Measurements from ENCODE around the gene CCL20.

CCL20 gene

DNA sequence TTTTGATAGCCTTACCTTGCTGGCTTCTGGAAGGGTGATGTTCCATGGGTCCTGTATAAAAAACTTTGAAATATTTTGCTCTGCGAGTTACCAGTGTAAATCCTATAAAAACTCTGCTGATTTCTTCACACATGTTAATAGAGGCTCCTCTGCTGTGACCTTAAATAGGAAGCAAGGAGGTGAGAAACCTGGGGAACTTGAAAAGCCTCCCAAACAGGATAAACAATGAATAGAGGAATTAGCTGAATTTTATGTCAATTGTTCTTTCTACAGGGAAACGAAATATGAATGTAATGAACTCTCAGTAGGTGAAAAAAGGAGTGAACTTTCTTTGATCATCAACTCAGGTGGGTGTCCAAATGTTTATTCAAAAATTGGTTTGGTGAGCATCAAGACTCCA, 10.8 kb upstream of the CCL20 start:
- no peak for DNase-seq (ENCODE audit: low read depth in 2 of 2, low spot score in 1 of 2)

GRCh38 chr2:227804975-227805374, 8.7 kb upstream of the CCL20 start:
- no peak for DNase-seq (ENCODE audit: low read depth in 2 of 2, low spot score in 1 of 2)

- no peak for DNase-seq (ENCODE audit: low read depth in 2 of 2, low spot score in 1 of 2)
Observed at GRCh38 chr2:227805578-227805977, 8.1 kb upstream of the CCL20 start.

- no peak for DNase-seq (ENCODE audit: low read depth in 2 of 2, low spot score in 1 of 2)
Observed at GRCh38 chr2:227808936-227809335, 4.7 kb upstream of the CCL20 start.

DNA sequence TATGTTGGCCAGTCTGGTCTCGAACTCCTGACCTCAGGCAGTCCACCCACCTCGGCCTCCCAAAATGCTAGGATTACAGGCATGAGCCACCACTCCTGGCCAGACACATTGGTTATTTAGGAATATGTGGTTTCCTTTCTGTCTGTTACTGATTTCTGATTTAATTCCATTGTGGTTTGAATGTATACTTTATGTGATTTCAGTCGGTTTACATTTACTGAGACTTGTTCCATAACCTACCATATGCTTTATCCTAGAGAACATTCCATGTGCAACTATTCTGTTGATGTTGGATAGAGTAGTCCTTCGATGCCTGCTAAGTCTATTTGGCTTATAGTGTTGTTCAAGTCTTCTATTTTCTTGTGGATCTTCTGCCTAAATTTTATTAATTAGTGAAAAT, 1.6 kb upstream of the CCL20 start:
- DNase-seq (ENCODE audit: low read depth in 2 of 2, low spot score in 1 of 2) = no peak

DNA sequence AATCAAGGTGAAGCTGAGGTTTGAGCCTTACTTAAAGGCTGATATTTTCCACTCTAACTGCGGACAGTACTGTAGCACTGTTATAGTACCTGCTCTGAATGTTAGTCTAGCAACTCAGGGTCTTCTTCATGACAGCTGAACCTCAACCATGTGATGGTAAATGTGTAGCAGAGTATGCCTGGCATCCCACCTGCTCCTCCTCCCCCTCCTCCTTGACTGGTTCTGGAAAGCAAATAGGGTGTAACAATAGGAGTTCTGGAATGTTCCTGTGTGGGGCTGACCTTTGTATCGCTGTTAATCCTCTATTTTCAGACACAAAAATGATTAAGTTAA, 447 bp upstream of the CCL20 start:
- no peak for DNase-seq (ENCODE audit: low read depth in 2 of 2, low spot score in 1 of 2)

DNA sequence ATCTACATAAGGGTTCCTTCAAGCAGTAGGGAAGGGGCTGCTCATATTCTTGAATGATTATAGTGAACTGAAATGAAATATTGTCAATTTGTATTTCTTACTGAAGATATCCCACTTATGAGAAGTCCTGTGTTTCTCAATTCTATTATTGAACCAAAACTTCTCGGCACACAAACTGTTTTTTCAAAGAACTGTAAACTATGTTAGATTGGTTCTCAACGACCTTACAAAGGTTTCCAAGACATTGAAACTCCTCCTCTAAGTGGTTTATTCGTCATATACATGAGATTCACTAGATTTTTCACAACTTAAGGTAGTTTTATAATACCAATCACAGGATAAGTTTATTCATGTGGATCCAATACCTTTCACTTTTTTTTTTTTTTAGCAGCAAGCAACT, 1.4 kb downstream of the CCL20 start:
- no peak for DNase-seq (ENCODE audit: low read depth in 2 of 2, low spot score in 1 of 2)

DNA sequence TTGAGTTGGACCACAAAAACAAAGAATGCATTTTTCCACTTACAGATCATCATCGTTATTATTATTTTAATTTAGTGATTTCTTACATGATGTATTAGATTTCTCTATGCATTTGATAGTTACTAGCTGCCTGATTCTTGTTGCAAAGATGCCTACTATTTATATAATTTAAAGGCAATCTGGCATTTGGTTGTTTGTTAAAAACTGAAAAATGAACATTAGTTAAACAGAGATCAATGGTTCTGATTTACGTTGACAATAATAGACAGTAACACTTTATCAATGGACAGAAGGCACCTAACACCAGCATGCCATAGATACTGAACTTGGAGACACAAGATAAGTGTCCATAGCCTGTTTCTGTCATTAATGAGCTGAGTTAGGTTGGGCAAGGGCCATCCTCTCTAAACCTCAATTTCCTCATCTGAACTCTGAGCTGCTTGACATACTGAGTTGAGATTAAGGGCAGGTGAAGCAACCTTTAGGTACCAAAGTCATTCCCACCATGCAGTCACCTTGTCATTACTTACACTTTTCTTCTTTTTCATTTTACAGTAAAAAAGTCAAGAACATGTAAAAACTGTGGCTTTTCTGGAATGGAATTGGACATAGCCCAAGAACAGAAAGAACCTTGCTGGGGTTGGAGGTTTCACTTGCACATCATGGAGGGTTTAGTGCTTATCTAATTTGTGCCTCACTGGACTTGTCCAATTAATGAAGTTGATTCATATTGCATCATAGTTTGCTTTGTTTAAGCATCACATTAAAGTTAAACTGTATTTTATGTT, 3.1 kb downstream of the CCL20 start:
- DNase-seq (ENCODE audit: low read depth in 2 of 2, low spot score in 1 of 2) = no peak

DNA sequence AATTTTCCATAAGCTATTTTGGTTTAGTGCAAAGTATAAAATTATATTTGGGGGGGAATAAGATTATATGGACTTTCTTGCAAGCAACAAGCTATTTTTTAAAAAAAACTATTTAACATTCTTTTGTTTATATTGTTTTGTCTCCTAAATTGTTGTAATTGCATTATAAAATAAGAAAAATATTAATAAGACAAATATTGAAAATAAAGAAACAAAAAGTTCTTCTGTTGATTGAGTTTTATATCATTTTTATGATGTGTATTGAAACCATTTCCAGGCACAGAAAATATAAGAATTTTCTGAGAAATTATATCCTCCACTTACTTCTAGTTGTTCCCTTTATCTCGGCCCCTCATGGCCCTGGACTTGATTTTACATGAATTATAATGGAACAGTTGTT, 3.7 kb downstream of the CCL20 start:
- DNase-seq (ENCODE audit: low read depth in 2 of 2, low spot score in 1 of 2) = no peak

GRCh38 chr2:227817850-227818674, 4.4 kb downstream of the CCL20 start:
- DNase-seq (ENCODE audit: low read depth in 2 of 2, low spot score in 1 of 2) = peak; percentile 8 to 21

DNA sequence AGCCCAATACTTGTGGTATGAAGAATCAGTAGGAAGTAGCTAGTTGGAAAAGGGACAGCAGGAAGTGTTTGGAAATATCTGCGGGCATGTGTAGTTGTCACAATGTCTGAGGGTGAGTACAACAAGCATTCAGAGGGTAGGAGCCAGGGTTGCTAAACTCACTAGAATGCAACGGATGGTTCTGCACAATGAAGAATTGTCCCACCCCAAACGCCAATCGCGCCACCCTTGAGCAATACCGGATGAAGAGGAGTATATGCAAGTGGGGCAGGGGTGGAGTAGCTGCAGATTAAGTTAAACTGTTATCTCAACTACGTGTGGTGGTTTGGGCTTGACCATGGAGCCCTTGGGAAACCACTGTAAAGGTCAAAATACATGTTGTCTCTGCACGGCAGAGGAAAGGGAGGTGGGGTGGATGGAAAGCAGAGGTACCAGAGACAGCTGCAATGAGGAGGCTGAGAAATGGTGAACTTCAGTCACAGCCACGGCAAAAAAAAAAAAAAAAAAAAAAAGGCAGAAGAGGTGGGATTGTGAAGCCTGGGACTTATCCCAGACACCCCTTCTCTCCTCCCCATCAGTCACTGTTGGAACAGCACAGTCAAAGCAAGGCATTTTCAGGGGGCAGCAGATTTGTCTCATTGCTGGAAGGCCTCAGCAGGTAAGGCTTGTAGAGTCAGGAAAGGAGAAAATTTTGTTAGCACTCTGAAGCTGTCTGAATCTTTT, 5.2 kb downstream of the CCL20 start:
- no peak for DNase-seq (ENCODE audit: low read depth in 2 of 2, low spot score in 1 of 2)

DNA sequence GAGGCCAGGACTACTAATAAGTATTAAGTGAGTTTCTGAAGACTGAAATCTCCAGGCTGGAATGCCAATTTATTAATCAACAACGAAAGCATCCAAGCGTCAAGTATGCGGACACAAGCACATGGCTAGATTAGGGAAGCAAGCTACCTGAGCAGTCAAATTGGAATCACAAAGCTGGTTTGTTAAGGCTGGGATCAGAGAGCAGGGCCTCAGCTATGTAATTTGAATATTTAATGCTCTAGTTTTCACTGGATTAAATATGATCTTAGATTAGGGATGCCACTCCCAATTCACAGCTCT, 5.7 kb downstream of the CCL20 start:
- no peak for DNase-seq (ENCODE audit: low read depth in 2 of 2, low spot score in 1 of 2)

GRCh38 chr2:227821043-227821942, 7.7 kb downstream of the CCL20 start:
- DNase-seq (ENCODE audit: low read depth in 2 of 2, low spot score in 1 of 2) = no peak

GRCh38 chr2:227822416-227823003, 8.9 kb downstream of the CCL20 start:
- DNase-seq (ENCODE audit: low read depth in 2 of 2, low spot score in 1 of 2) = no peak

GRCh38 chr2:227823922-227824321, 10.3 kb downstream of the CCL20 start:
- no peak for DNase-seq (ENCODE audit: low read depth in 2 of 2, low spot score in 1 of 2)

DNA sequence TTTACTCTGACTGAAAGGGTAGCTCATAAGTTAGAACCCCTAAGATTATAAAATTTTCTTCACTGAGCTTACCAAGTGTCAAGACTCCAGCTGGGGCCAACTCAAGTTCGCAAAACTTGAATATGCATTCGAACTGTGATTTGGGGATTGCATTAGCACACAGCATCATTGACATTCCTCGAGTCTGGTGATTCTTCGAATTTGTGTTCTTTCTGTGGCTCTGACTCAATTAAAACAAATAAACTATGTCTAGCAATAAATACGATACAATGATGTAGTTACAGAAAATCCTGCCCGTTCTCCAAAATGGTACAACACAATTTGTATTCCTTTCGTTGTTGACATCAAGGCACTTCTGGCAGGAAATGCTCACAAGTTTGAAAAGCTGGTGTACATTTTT, 11.1 kb downstream of the CCL20 start:
- no peak for DNase-seq (ENCODE audit: low read depth in 2 of 2, low spot score in 1 of 2)

DNA sequence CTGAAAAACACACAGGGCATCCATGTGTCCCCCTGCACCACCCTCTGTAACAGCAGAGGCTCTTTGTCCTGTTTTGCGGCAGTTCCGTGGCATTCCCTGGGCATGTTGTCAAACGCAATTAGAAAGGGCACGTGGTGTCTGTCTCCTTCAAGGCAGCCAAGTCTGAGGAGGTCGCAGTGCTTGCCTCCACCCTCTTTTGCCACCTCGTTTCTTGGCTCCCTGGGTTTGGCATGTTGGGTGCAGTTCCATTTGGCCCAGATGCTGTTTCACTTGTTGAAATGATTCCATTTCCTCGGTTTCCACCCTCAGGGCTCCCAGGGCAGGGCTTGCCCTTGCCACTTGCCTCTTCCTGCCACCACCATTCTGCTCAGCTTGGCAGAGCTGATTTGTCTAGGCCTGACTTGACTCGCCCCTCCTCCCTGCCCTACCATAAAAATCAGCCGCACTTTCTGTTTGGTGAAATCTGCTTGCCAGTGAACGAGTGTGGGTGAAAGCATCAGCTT, 12.4 kb downstream of the CCL20 start:
- no peak for DNase-seq (ENCODE audit: low read depth in 2 of 2, low spot score in 1 of 2)

GRCh38 chr2:227826563-227826962, 12.9 kb downstream of the CCL20 start:
- DNase-seq (ENCODE audit: low read depth in 2 of 2, low spot score in 1 of 2) = no peak

DNA sequence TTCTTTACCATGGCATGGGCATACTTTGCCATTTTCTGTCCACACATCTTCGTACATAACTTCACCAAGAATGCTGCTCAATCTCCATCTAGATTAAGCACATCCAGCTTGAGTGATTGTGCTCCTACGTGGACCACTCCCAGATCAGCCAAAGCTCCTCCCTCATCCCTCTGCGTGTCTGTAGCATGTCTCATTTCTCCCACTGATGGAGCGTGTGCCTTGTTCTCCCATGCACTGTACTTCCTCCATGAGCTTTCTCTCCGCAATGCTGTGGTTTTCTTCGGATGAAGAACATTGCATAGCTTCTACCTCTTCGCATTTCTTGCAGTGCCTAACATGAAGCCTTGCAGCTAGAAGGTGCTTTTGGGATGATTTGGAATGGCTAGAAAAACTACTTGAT, 13.5 kb downstream of the CCL20 start:
- no peak for DNase-seq (ENCODE audit: low read depth in 2 of 2, low spot score in 1 of 2)

GRCh38 chr2:227828477-227828912, 14.9 kb downstream of the CCL20 start:
- DNase-seq (ENCODE audit: low read depth in 2 of 2, low spot score in 1 of 2) = no peak

DNA sequence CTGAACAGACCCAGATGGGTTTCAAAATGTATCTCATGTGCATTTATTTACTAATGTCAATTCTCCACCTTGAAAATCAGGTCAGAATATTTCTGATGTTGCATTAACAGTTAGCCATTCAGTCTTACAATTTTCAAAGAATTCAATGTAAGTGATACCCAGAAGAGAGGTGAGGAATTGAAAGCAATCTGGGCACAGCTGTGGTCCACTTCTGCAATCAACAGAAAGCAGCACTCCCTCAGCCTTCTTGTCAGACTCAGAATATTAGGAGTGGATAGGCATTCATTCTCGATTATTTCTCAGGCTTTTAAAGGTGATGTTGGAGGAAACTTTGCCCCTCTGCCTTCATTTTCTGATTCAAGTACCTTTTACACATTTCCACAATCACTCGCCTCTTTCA, 15.7 kb downstream of the CCL20 start:
- no peak for DNase-seq (ENCODE audit: low read depth in 2 of 2, low spot score in 1 of 2)
